HG03066 (cell line): ENCODE results near the gene GMDS.

ENCODE experiments used
- ATAC-seq: cut with Tn5 transposase; IDR thresholded peaks from one replicate; pipeline ENCODE4 v1.9.1; 2021; ENCODE audit warnings: low read depth; ENCODE audit not compliant: unreplicated experiment

Gene GMDS

GRCh38 chr6:1615853-1616420 lies 629.5 kb downstream of the GMDS start:
- ATAC-seq, result no peak

- ATAC-seq, result no peak
Observed at GRCh38 chr6:1615151-1615852, 630.1 kb downstream of the GMDS start.

DNA sequence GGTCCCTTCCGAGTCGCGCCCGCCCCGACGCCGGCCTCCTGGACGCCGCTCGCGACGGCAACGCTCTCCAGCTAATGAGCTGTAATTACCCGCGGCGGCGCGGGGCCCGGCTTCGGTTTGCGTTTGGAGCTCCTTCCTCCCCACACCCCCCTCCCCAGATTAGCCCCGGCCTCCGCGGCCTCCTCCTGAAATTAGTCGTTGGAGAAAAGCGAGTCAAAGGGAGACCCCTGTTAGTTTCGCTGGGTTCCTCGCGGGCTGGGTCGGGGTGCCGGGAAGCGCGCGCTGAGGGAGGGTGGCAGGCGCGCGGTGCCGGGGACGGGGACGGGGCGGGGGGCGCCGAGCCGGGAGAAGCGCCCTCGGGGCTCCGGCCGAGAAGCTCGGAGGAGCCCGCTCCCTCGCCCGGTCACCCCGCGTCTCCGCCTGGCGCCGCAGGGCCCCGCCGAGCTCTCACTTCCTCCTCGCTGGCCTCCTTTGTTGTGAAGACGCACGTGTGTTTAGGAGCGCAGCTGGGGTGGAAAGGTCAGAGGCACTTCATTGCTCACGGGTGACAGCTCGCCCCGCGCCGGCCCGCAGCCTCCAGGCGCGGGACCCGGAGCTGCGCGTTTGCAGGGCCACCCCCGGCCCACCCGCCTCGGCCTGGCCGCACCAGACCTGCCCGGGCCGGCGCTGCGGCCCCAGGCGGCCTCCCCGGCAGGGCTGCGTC lies 630.8 kb downstream of the GMDS start:
- no peak for ATAC-seq

GRCh38 chr6:1613688-1614447 lies 631.5 kb downstream of the GMDS start:
- ATAC-seq, result no peak

DNA sequence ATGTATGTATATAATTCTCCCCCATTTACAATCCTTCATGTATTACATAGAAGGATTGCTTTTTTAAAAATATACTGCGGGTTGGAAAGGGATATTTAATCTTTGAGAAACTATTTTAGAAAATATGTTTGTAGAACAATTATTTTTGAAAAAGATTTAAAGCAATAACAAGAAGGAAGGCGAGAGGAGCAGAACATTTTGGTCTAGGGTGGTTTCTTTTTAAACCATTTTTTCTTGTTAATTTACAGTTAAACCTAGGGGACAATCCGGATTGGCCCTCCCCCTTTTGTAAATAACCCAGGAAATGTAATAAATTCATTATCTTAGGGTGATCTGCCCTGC lies 632.1 kb downstream of the GMDS start:
- no peak for ATAC-seq

DNA sequence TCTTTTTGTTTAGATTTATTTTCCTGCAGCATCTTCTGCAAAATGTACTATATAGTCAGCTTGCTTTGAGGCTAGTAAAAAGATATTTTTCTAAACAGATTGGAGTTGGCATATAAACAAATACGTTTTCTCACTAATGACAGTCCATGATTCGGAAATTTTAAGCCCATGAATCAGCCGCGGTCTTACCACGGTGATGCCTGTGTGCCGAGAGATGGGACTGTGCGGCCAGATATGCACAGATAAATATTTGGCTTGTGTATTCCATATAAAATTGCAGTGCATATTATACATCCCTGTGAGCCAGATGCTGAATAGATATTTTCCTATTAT lies 632.5 kb downstream of the GMDS start:
- ATAC-seq, result no peak

GRCh38 chr6:1612299-1612973 lies 633.0 kb downstream of the GMDS start:
- no peak for ATAC-seq

GRCh38 chr6:1611572-1612298 lies 633.7 kb downstream of the GMDS start:
- ATAC-seq, result no peak

DNA sequence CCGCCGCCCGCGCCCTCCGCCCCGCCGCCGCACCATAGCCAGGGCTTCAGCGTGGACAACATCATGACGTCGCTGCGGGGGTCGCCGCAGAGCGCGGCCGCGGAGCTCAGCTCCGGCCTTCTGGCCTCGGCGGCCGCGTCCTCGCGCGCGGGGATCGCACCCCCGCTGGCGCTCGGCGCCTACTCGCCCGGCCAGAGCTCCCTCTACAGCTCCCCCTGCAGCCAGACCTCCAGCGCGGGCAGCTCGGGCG lies 634.2 kb downstream of the GMDS start:
- no peak for ATAC-seq

DNA sequence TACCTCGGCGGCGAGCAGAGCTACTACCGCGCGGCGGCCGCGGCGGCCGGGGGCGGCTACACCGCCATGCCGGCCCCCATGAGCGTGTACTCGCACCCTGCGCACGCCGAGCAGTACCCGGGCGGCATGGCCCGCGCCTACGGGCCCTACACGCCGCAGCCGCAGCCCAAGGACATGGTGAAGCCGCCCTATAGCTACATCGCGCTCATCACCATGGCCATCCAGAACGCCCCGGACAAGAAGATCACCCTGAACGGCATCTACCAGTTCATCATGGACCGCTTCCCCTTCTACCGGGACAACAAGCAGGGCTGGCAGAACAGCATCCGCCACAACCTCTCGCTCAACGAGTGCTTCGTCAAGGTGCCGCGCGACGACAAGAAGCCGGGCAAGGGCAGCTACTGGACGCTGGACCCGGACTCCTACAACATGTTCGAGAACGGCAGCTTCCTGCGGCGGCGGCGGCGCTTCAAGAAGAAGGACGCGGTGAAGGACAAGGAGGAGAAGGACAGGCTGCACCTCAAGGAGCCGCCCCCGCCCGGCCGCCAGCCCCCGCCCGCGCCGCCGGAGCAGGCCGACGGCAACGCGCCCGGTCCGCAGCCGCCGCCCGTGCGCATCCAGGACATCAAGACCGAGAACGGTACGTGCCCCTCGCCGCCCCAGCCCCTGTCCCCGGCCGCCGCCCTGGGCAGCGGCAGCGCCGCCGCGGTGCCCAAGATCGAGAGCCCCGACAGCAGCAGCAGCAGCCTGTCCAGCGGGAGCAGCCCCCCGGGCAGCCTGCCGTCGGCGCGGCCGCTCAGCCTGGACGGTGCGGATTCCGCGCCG lies 634.7 kb downstream of the GMDS start:
- no peak for ATAC-seq

DNA sequence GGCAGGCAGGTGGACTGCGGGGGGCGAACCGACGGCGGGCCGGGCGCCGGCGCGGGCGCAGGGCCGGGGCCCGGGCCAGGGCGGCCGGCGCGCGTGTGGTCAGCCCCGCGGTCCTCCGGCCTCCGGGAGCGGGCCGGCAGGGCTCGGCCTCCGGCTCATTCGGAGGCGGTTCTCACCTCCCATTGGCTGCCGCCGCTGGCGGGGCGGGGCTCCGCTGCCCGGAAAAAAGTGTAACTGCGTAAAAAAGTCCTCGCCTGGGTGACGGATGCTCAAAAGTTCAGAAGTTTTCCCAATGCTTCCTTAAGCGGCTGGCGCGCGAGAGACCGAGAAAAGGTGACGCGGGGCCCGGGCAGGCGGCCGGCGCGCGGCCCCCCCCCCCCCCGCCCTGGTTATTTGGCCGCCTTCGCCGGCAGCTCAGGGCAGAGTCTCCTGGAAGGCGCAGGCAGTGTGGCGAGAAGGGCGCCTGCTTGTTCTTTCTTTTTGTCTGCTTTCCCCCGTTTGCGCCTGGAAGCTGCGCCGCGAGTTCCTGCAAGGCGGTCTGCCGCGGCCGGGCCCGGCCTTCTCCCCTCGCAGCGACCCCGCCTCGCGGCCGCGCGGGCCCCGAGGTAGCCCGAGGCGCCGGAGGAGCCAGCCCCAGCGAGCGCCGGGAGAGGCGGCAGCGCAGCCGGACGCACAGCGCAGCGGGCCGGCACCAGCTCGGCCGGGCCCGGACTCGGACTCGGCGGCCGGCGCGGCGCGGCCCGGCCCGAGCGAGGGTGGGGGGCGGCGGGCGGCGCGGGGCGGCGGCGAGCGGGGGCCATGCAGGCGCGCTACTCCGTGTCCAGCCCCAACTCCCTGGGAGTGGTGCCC lies 635.5 kb downstream of the GMDS start, which contains the start of gene FOXC1:
Gene FOXC1 (plus strand): TSS at position 268 of the 849 bp plus-strand sequence. CDS start 531 bp downstream, at position 799.
- no peak for ATAC-seq

DNA sequence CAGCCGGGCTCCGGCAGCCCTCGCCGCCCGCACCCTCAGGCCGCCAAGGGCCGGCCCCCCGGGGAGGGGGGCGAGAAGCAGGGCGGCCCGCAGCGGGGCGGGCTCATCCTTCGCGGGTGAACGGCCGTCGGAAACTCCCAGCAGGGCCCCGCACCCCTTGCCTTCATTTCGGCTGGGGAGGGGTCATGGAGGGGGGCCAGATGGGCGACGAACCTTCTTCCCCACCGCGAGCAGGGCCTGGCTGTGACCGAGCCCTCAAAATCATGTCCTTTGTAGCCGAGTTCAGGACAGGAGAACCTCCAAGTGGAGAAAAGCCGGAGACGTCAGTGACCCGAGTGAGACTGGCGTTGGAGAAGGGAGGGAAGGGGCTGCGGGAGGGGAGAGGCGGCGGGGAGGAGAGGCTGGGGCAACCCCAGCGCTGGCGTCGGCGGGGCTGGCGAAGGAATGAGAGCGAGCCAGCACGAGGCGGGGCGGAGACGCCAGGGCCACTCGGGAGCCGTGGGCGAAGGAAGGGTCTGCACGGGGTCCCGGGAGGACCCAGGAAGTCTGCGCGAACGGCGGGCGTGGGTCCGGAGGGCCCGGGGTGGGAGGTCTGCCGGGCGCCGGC lies 636.3 kb downstream of the GMDS start:
- no peak for ATAC-seq

DNA sequence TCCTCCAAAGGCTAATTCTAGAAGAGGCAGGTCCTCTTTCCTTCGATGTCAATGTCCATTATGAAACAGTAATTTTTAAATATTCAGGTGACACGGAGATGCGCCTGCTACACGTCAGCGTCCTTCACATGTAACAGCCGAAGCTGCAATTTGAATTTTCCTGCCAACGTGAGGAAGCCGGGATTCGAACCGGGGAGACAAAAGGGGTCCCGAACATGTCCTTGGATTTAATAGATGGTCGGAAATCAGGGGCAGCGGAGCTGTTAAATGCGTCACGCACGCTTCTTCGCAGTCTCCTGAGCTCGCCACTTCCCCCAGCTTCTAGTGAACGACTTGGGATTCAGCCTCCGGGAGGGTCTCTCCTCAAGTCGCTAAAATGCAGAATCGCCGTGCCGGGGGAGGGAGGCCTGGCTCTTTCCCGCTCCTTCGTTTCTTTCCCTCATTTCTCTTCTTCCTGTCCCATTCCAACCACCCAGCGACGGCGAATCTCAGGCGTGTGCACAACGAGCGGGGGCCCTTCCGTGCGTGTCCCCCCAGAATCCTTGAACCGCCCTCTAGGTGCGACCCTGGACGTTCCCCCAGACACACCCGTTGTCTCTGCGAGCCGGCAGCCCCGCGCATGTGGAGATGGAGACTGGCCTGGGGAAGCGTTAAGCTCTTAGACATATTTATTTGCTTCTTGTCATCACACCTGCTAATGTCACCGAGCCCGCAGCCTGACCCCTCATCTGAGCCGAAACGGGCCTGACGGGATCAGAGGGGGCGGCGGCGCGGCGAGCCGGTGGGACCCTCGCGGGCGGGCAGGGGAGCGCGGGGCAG lies 637.0 kb downstream of the GMDS start:
- ATAC-seq, result no peak

- no peak for ATAC-seq
Observed at GRCh38 chr6:1607516-1608221, 637.7 kb downstream of the GMDS start.

GRCh38 chr6:1606780-1607515 lies 638.5 kb downstream of the GMDS start:
- no peak for ATAC-seq
